HEK293 (cell line): ENCODE data around the gene DPP9.

ENCODE experiments used
- CTCF ChIA-PET: fragments of 350-600 bp; formaldehyde crosslinking; extraction: SDS; loops from one replicate; lab custom pipeline; 2021; ENCODE audit warnings: antibody characterized with exemption; lab: Yijun Ruan, JAX
- POLR2A ChIA-PET: fragments of 300-600 bp; formaldehyde crosslinking; extraction: SDS; loops from one replicate; lab custom pipeline; 2020; ENCODE audit warnings: antibody characterized with exemption, inconsistent platforms; lab: Yijun Ruan, JAX
- H3K27ac ChIP-seq: fragments of 200-500 bp; sonication (Bioruptor generic); 2 replicates; pipeline ENCODE4 v1.5.1; 2014; ENCODE audit warnings: low read depth, low read length, control low read depth, inconsistent platforms; ENCODE audit errors: extremely low read depth
- H3K36me3 ChIP-seq, 2 experiments: fragments of 200-500 bp in 1 of 2; sonication (Bioruptor generic) in 1 of 2; 1 replicate in 1 of 2; 2 replicates in 1 of 2; pipeline ENCODE4 v1.5.1; 2014 to 2017; ENCODE audit warnings: inconsistent platforms in 2 of 2, low read length in 2 of 2; ENCODE audit not compliant: control insufficient read depth in 2 of 2, insufficient read depth in 1 of 2
- H3K4me1 ChIP-seq: fragments of 200-500 bp; sonication (Bioruptor generic); 2 replicates; pipeline ENCODE4 v1.5.1; 2014; ENCODE audit warnings: mild to moderate bottlenecking, low read length, inconsistent platforms; ENCODE audit not compliant: control insufficient read depth, insufficient read depth
- H3K4me3 ChIP-seq: 2 replicates; pipeline ENCODE4 v1.5.1; 2011; ENCODE audit warnings: low read depth, mild to moderate bottlenecking, control low read depth, low read length, moderate library complexity
- H3K9me3 ChIP-seq: fragments of 200-500 bp; sonication (Bioruptor generic); 2 replicates; pipeline ENCODE4 v1.5.1; 2014; ENCODE audit warnings: low read depth, low read length, inconsistent platforms; ENCODE audit not compliant: control insufficient read depth, insufficient read depth
- ELK4 ChIP-seq: IDR thresholded peaks from 2 replicates; pipeline ENCODE4 v1.6.1; 2011; ENCODE audit warnings: mild to moderate bottlenecking, low read depth, low read length, borderline replicate concordance
- GLIS1 ChIP-seq: fragments of 450-650 bp; formaldehyde crosslinking; IDR thresholded peaks from 2 replicates; pipeline ENCODE4 v1.5.1; 2016; ENCODE audit warnings: missing biosample characterization, missing genetic modification characterization
- KLF16 ChIP-seq: fragments of 450-650 bp; formaldehyde crosslinking; IDR thresholded peaks from 2 replicates; pipeline ENCODE4 v1.5.1; 2017; ENCODE audit warnings: missing biosample characterization, missing genetic modification characterization
- SALL2 ChIP-seq: fragments of 450-650 bp; formaldehyde crosslinking; IDR thresholded peaks from 2 replicates; pipeline ENCODE4 v1.5.0; 2017; ENCODE audit warnings: missing biosample characterization, mild to moderate bottlenecking, missing genetic modification characterization, borderline replicate concordance
- WT1 ChIP-seq: fragments of 450-650 bp; formaldehyde crosslinking; IDR thresholded peaks from 2 replicates; pipeline ENCODE4 v1.5.1; 2016; ENCODE audit warnings: missing biosample characterization, missing genetic modification characterization
- ZBTB20 ChIP-seq: fragments of 450-650 bp; formaldehyde crosslinking; IDR thresholded peaks from 2 replicates; pipeline ENCODE4 v1.5.1; 2016; ENCODE audit warnings: missing biosample characterization, missing genetic modification characterization
- ZBTB21 ChIP-seq: fragments of 450-650 bp; formaldehyde crosslinking; IDR thresholded peaks from 2 replicates; pipeline ENCODE4 v1.5.1; 2017; ENCODE audit warnings: missing biosample characterization, missing genetic modification characterization
- ZEB2 ChIP-seq: fragments of 450-650 bp; formaldehyde crosslinking; IDR thresholded peaks from 2 replicates; pipeline ENCODE4 v1.5.1; 2016; ENCODE audit warnings: missing biosample characterization, missing genetic modification characterization
- ZIC2 ChIP-seq: fragments of 450-650 bp; formaldehyde crosslinking; IDR thresholded peaks from 2 replicates; pipeline ENCODE4 v1.5.1; 2016; ENCODE audit warnings: missing biosample characterization, missing genetic modification characterization
- ZNF169 ChIP-seq: fragments of 450-650 bp; formaldehyde crosslinking; IDR thresholded peaks from 2 replicates; pipeline ENCODE4 v1.5.1; 2016; ENCODE audit warnings: missing biosample characterization, missing genetic modification characterization
- ZNF18 ChIP-seq: fragments of 450-650 bp; formaldehyde crosslinking; IDR thresholded peaks from 2 replicates; pipeline ENCODE4 v1.5.1; 2016; ENCODE audit warnings: missing biosample characterization, missing genetic modification characterization
- ZNF366 ChIP-seq: fragments of 450-650 bp; formaldehyde crosslinking; conservative IDR thresholded peaks from 2 replicates; pipeline ENCODE4 v1.5.1; 2016; ENCODE audit warnings: missing biosample characterization, missing genetic modification characterization
- ZNF600 ChIP-seq: fragments of 450-650 bp; formaldehyde crosslinking; IDR thresholded peaks from 2 replicates; pipeline ENCODE4 v1.5.1; 2016; ENCODE audit warnings: missing biosample characterization, missing genetic modification characterization
- ZNF629 ChIP-seq: fragments of 450-650 bp; formaldehyde crosslinking; IDR thresholded peaks from 2 replicates; pipeline ENCODE4 v1.5.1; 2017; ENCODE audit warnings: missing biosample characterization, missing genetic modification characterization
- TF ChIP-seq, protein P1 (sequence below): fragments of 450-650 bp; formaldehyde crosslinking; IDR thresholded peaks from 2 replicates; pipeline ENCODE4 v1.5.1; 2016; ENCODE audit warnings: missing biosample characterization, missing genetic modification characterization
- TF ChIP-seq, protein P2 (sequence below): fragments of 450-650 bp; formaldehyde crosslinking; IDR thresholded peaks from 2 replicates; pipeline ENCODE4 v1.5.1; 2017; ENCODE audit warnings: missing biosample characterization, missing genetic modification characterization
- TF ChIP-seq, protein P3 (sequence below): fragments of 450-650 bp; formaldehyde crosslinking; IDR thresholded peaks from 2 replicates; pipeline ENCODE4 v1.5.1; 2016; ENCODE audit warnings: missing biosample characterization, missing genetic modification characterization

DPP9 gene

GRCh38 chr19:4742723-4743646 lies 19.3 kb upstream of the DPP9 start:
- ChIA-PET CTCF (interaction anchor here (0.6 to 0.7 kb wide), 3 partner anchors 10 to 1891 kb away, joined by 3 to 4 read pairs (median 4); no protein-coding TSS in a partner anchor), POLR2A (interaction anchor here (0.6 to 1.2 kb wide), 2 partner anchors 41 to 291 kb away, joined by 3 to 5 read pairs; no protein-coding TSS in a partner anchor)

DNA sequence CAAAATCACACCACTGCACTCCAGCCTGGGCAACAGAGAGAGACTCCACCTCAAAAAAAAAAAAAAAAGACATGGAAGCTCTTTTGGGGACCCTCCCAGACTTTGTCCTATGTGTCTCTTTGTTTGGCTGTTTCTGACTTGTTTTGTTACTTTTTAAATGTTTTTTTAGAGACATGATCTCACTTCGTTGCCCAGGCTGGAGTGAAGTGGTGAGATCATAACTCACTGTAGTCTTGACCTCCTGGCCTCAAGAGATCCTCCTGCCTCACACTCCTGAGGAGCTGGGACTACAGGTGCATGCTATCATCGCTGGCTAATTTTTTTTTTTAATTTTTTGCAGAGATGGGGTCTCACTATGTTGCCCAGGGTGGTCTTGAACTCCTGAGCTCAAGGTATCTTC lies 16.4 kb upstream of the DPP9 start:
- TF ChIP-seq GLIS1 (tag by site-specific recombination) (peak; percentile 24; the same call in 1 of the 2 replicates), WT1 (tag by site-specific recombination) (peak; percentile 33; the same call in 1 of the 2 replicates), ELK4 (no peak), ZBTB21 (tag by site-specific recombination) (0 out of 2 replicates have a peak, but pooled peaks have one; percentile 50), ZNF600 (no peak), KLF16 (tag by site-specific recombination) (no peak), ZEB2 (0 out of 2 replicates have a peak, but pooled peaks have one; percentile 17), SALL2 (tag by site-specific recombination) (no peak), ZNF629 (tag by site-specific recombination) (peak; percentile 76)
- TF ChIP-seq, protein P1, sequence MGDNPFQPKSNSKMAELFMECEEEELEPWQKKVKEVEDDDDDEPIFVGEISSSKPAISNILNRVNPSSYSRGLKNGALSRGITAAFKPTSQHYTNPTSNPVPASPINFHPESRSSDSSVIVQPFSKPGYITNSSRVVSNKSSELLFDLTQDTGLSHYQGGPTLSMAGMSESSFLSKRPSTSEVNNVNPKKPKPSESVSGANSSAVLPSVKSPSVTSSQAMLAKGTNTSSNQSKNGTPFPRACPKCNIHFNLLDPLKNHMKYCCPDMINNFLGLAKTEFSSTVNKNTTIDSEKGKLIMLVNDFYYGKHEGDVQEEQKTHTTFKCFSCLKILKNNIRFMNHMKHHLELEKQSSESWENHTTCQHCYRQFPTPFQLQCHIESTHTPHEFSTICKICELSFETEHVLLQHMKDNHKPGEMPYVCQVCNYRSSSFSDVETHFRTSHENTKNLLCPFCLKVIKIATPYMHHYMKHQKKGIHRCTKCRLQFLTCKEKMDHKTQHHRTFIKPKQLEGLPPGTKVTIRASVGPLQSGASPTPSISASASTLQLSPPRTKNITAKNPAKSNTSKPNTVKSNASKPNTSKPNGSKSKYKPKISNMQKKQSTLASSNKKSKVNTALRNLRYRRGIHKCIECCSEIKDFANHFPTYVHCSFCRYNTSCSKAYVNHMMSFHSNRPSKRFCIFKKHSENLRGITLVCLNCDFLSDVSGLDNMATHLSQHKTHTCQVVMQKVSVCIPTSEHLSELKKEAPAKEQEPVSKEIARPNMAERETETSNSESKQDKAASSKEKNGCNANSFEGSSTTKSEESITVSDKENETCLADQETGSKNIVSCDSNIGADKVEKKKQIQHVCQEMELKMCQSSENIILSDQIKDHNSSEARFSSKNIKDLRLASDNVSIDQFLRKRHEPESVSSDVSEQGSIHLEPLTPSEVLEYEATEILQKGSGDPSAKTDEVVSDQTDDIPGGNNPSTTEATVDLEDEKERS (tag by site-specific recombination) = no peak
- TF ChIP-seq, all 188 proteins: peak for 5
- CTCF ChIA-PET = interaction anchor here (0.6 to 4.5 kb wide), 5 partner anchors 49 to 73 kb away, joined by 3 to 27 read pairs (median 3); partner anchors contain the start of gene FEM1A

More at GRCh38 chr19:4742723-4743646, 19.3 kb upstream of the DPP9 start:
- no peaks in the 10 kb centered on the region for H3K4me1 ChIP-seq
- TF ChIP-seq ZNF169 (tag by site-specific recombination) (no peak), ZNF366 (peak; percentile 18; the same call in 1 of the 2 replicates), ZNF18 (tag by site-specific recombination) (no peak), ZBTB20 (0 out of 2 replicates have a peak, but pooled peaks have one; percentile 30), ZIC2 (peak; percentile 99), GLIS1 (tag by site-specific recombination) (peak; percentile 43)
- TF ChIP-seq, protein P2, sequence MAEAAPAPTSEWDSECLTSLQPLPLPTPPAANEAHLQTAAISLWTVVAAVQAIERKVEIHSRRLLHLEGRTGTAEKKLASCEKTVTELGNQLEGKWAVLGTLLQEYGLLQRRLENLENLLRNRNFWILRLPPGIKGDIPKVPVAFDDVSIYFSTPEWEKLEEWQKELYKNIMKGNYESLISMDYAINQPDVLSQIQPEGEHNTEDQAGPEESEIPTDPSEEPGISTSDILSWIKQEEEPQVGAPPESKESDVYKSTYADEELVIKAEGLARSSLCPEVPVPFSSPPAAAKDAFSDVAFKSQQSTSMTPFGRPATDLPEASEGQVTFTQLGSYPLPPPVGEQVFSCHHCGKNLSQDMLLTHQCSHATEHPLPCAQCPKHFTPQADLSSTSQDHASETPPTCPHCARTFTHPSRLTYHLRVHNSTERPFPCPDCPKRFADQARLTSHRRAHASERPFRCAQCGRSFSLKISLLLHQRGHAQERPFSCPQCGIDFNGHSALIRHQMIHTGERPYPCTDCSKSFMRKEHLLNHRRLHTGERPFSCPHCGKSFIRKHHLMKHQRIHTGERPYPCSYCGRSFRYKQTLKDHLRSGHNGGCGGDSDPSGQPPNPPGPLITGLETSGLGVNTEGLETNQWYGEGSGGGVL (tag by site-specific recombination) = peak; percentile 94
- TF ChIP-seq, protein P3, sequence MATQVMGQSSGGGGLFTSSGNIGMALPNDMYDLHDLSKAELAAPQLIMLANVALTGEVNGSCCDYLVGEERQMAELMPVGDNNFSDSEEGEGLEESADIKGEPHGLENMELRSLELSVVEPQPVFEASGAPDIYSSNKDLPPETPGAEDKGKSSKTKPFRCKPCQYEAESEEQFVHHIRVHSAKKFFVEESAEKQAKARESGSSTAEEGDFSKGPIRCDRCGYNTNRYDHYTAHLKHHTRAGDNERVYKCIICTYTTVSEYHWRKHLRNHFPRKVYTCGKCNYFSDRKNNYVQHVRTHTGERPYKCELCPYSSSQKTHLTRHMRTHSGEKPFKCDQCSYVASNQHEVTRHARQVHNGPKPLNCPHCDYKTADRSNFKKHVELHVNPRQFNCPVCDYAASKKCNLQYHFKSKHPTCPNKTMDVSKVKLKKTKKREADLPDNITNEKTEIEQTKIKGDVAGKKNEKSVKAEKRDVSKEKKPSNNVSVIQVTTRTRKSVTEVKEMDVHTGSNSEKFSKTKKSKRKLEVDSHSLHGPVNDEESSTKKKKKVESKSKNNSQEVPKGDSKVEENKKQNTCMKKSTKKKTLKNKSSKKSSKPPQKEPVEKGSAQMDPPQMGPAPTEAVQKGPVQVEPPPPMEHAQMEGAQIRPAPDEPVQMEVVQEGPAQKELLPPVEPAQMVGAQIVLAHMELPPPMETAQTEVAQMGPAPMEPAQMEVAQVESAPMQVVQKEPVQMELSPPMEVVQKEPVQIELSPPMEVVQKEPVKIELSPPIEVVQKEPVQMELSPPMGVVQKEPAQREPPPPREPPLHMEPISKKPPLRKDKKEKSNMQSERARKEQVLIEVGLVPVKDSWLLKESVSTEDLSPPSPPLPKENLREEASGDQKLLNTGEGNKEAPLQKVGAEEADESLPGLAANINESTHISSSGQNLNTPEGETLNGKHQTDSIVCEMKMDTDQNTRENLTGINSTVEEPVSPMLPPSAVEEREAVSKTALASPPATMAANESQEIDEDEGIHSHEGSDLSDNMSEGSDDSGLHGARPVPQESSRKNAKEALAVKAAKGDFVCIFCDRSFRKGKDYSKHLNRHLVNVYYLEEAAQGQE (tag by site-specific recombination) = peak; percentile 50; the same call in 1 of the 2 replicates
- H3K36me3 ChIP-seq = no peaks in the 10 kb centered on the region
- no peak overlapping the region for H3K4me3 ChIP-seq
- H3K9me3 ChIP-seq = no peaks in the 10 kb centered on the region
- no peak overlapping the region for H3K27ac ChIP-seq

More for the DNA sequence above, 16.4 kb upstream of the DPP9 start:
- Histone ChIP-seq H3K27ac (no peak overlapping the region), H3K4me1 (no peaks in the 10 kb centered on the region), H3K4me3 (no peak overlapping the region), H3K9me3 (no peaks in the 10 kb centered on the region), H3K36me3 (no peaks in the 10 kb centered on the region)
- POLR2A ChIA-PET = interaction anchor here (0.6 to 1.3 kb wide), 2 partner anchors 51 to 60 kb away, joined by 3 to 5 read pairs; partner anchors contain the start of gene FEM1A
